ENCODE measurements around the gene ADM2.

ADM2 gene

DNA sequence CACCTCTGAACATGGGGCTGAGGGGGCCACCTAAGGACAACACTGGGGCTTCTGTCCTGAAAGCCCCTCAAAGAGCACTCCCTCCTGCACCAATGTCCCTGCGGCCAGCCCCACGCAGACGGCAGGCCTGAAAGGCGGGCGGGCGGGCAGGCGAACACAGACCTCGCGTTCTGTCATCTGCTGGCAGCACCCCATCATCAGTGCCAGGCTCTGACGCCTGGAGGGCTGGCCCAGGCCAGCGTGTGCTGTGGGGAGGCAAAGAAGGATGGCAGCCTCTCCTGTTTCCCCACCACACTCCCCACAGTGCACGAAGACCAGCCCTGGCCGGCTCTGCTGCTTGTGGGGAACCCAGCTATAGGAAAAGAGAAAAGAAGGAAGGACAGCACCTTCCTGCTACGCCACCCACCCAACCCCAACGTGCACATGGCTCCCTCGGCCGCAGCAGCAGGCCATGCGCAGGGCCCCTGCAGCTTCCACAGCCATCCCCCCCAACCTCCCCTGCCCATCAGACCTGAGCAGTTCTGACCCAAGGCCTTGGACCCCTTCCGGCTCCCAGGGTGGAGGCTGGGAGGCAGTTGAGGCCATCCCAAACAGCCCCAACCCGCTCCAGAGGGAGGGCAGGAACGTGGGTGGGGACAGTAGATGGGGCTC, 10.0 kb upstream of the ADM2 start:
- Histone ChIP-seq H3K36me3 (ENCODE audit: control insufficient read depth in 1 of 2, insufficient read depth in 2 of 2, low read depth in 1 of 2, low read length in 2 of 2) (peaks cover 11 to 44% of the 10 kb centered on the region in 2 experiments), H3K4me3 (ENCODE audit: insufficient read depth in 1 of 2, low read depth in 1 of 2, low read length in 2 of 2) (no peak overlapping the region), H2BK12ac (ENCODE audit: low read length in 2 of 2) (no peak overlapping the region), H3K4me1 (ENCODE audit: control insufficient read depth, insufficient read depth, low read depth, low read length) (peaks cover 65% of the 10 kb centered on the region), H3K27ac (ENCODE audit: low read length, poor library complexity, severe bottlenecking) (no peak overlapping the region), H3K9me3 (ENCODE audit: control insufficient read depth, low read length) (no peaks in the 10 kb centered on the region), H3K14ac (ENCODE audit: low read length in 2 of 2) (no peak overlapping the region), H4K8ac (ENCODE audit: low read length) (no peak overlapping the region), H3K27me3 (ENCODE audit: control insufficient read depth in 1 of 2, insufficient read depth in 1 of 2, low read length in 2 of 2) (no peaks in the 10 kb centered on the region), H4K91ac (ENCODE audit: low read length) (no peak overlapping the region), H2AK5ac (ENCODE audit: low read length, severe bottlenecking) (no peak overlapping the region), H2BK5ac (ENCODE audit: low read depth, low read length, poor library complexity, severe bottlenecking) (no peak overlapping the region), H2BK15ac (ENCODE audit: low read depth, poor library complexity, severe bottlenecking) (no peak overlapping the region), H2BK120ac (ENCODE audit: low read depth, low read length) (no peak overlapping the region), H2AFZ (ENCODE audit: low read depth, low read length) (no peak overlapping the region), H3K18ac (ENCODE audit: low read depth in 1 of 2, low read length in 2 of 2) (no peak overlapping the region), H3K4ac (ENCODE audit: low read depth in 1 of 2, low read length in 2 of 2) (no peak overlapping the region), H3K4me2 (ENCODE audit: low read length, poor library complexity, severe bottlenecking) (no peak overlapping the region), H3K9ac (ENCODE audit: low read length) (no peak overlapping the region), H3K79me1 (replicated peaks; ENCODE audit: low read length, poor library complexity, severe bottlenecking) (peaks cover 20% of the 10 kb centered on the region), H3K23ac (ENCODE audit: low read length in 2 of 2) (no peak overlapping the region)
- no peak for DNase-seq
- WGBS: 90% methylated on average over 19 of the region's 21 CpGs

DNA sequence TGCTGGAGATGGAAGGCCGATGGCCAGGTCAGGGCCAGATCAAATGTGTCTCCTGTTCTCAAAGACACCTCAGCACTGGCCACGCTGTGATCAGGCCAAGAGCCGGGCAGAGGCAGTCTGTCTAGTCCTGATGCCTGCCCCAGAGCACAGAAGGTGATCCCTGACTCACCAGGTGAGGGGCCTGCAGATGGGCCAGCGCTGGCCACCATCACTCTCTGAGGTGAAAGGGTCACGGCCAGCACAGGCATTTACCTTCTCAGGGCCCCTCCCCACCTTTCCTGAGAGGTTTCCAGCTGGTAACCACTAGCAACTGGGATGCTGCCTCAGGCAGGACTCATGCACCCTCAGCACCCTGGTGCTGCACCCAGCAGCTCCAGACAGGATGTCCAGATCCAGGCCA, 9.4 kb upstream of the ADM2 start:
- Histone ChIP-seq H2BK15ac (ENCODE audit: low read depth, poor library complexity, severe bottlenecking) (no peak overlapping the region), H3K27ac (ENCODE audit: low read length, poor library complexity, severe bottlenecking) (no peak overlapping the region), H3K23ac (ENCODE audit: low read length in 2 of 2) (no peak overlapping the region), H2BK120ac (ENCODE audit: low read depth, low read length) (no peak overlapping the region), H2AK5ac (ENCODE audit: low read length, severe bottlenecking) (no peak overlapping the region), H3K9ac (ENCODE audit: low read length) (no peak overlapping the region), H2BK5ac (ENCODE audit: low read depth, low read length, poor library complexity, severe bottlenecking) (no peak overlapping the region), H3K36me3 (ENCODE audit: control insufficient read depth in 1 of 2, insufficient read depth in 2 of 2, low read depth in 1 of 2, low read length in 2 of 2) (peaks cover 5 to 37% of the 10 kb centered on the region in 2 experiments), H3K4me3 (ENCODE audit: insufficient read depth in 1 of 2, low read depth in 1 of 2, low read length in 2 of 2) (no peak overlapping the region), H3K4ac (ENCODE audit: low read depth in 1 of 2, low read length in 2 of 2) (no peak overlapping the region), H3K9me3 (ENCODE audit: control insufficient read depth, low read length) (no peaks in the 10 kb centered on the region), H2BK12ac (ENCODE audit: low read length in 2 of 2) (no peak overlapping the region), H4K91ac (ENCODE audit: low read length) (no peak overlapping the region), H3K4me1 (ENCODE audit: control insufficient read depth, insufficient read depth, low read depth, low read length) (peaks cover 65% of the 10 kb centered on the region), H3K14ac (ENCODE audit: low read length in 2 of 2) (no peak overlapping the region), H3K27me3 (ENCODE audit: control insufficient read depth in 1 of 2, insufficient read depth in 1 of 2, low read length in 2 of 2) (no peaks in the 10 kb centered on the region), H3K18ac (ENCODE audit: low read depth in 1 of 2, low read length in 2 of 2) (no peak overlapping the region), H2AFZ (ENCODE audit: low read depth, low read length) (no peak overlapping the region), H4K8ac (ENCODE audit: low read length) (no peak overlapping the region), H3K4me2 (ENCODE audit: low read length, poor library complexity, severe bottlenecking) (no peak overlapping the region), H3K79me1 (replicated peaks; ENCODE audit: low read length, poor library complexity, severe bottlenecking) (peaks cover 15% of the 10 kb centered on the region)
- DNase-seq: no peak
- WGBS: 85% methylated on average over 5 of the region's 5 CpGs

GRCh38 chr22:50473088-50473487, 8.3 kb upstream of the ADM2 start:
- no peaks in the 10 kb centered on the region for H3K27me3 ChIP-seq (ENCODE audit: control insufficient read depth in 1 of 2, insufficient read depth in 1 of 2, low read length in 2 of 2)
- no peak overlapping the region for H2BK120ac ChIP-seq (ENCODE audit: low read depth, low read length)
- no peak overlapping the region for H3K18ac ChIP-seq (ENCODE audit: low read depth in 1 of 2, low read length in 2 of 2)
- H2AK5ac ChIP-seq (ENCODE audit: low read length, severe bottlenecking): no peak overlapping the region
- H3K4me1 ChIP-seq (ENCODE audit: control insufficient read depth, insufficient read depth, low read depth, low read length): peaks cover 60% of the 10 kb centered on the region
- no peaks in the 10 kb centered on the region for H3K9me3 ChIP-seq (ENCODE audit: control insufficient read depth, low read length)
- no peak overlapping the region for H2AFZ ChIP-seq (ENCODE audit: low read depth, low read length)
- H3K4ac ChIP-seq (ENCODE audit: low read depth in 1 of 2, low read length in 2 of 2): no peak overlapping the region
- WGBS: 98% methylated on average over 6 of the region's 6 CpGs
- H3K27ac ChIP-seq (ENCODE audit: low read length, poor library complexity, severe bottlenecking): no peak overlapping the region
- no peak overlapping the region for H2BK15ac ChIP-seq (ENCODE audit: low read depth, poor library complexity, severe bottlenecking)
- H3K4me3 ChIP-seq (ENCODE audit: insufficient read depth in 1 of 2, low read depth in 1 of 2, low read length in 2 of 2): peak overlapping the region in 1 of 2 experiments; percentile 85
- H2BK5ac ChIP-seq (ENCODE audit: low read depth, low read length, poor library complexity, severe bottlenecking): no peak overlapping the region
- no peak overlapping the region for H2BK12ac ChIP-seq (ENCODE audit: low read length in 2 of 2)
- H3K9ac ChIP-seq (ENCODE audit: low read length): peak overlapping the region; percentile 88
- no peak overlapping the region for H3K4me2 ChIP-seq (ENCODE audit: low read length, poor library complexity, severe bottlenecking)
- no peak overlapping the region for H4K8ac ChIP-seq (ENCODE audit: low read length)
- peaks cover 6% of the 10 kb centered on the region for H3K79me1 ChIP-seq (replicated peaks; ENCODE audit: low read length, poor library complexity, severe bottlenecking)
- no peak overlapping the region for H4K91ac ChIP-seq (ENCODE audit: low read length)
- peaks cover 0 to 26% of the 10 kb centered on the region in 2 experiments for H3K36me3 ChIP-seq (ENCODE audit: control insufficient read depth in 1 of 2, insufficient read depth in 2 of 2, low read depth in 1 of 2, low read length in 2 of 2)
- no peak for DNase-seq
- H3K14ac ChIP-seq (ENCODE audit: low read length in 2 of 2): no peak overlapping the region
- no peak overlapping the region for H3K23ac ChIP-seq (ENCODE audit: low read length in 2 of 2)

- Histone ChIP-seq H3K4me3 (ENCODE audit: insufficient read depth in 1 of 2, low read depth in 1 of 2, low read length in 2 of 2) (peak overlapping the region; percentile 85 to 91), H3K18ac (ENCODE audit: low read depth in 1 of 2, low read length in 2 of 2) (peak overlapping the region in 1 of 2 experiments; percentile 37), H4K8ac (ENCODE audit: low read length) (no peak overlapping the region), H2AFZ (ENCODE audit: low read depth, low read length) (no peak overlapping the region), H2BK12ac (ENCODE audit: low read length in 2 of 2) (no peak overlapping the region), H3K27ac (ENCODE audit: low read length, poor library complexity, severe bottlenecking) (peak overlapping the region; percentile 8), H3K4me2 (ENCODE audit: low read length, poor library complexity, severe bottlenecking) (peak overlapping the region; percentile 63), H3K23ac (ENCODE audit: low read length in 2 of 2) (no peak overlapping the region), H3K4ac (ENCODE audit: low read depth in 1 of 2, low read length in 2 of 2) (peak overlapping the region in 1 of 2 experiments; percentile 9), H3K14ac (ENCODE audit: low read length in 2 of 2) (peak overlapping the region in 1 of 2 experiments; percentile 82), H2BK120ac (ENCODE audit: low read depth, low read length) (peak overlapping the region; percentile 20), H3K27me3 (ENCODE audit: control insufficient read depth in 1 of 2, insufficient read depth in 1 of 2, low read length in 2 of 2) (peaks cover 0 to 4% of the 10 kb centered on the region in 2 experiments), H3K79me1 (replicated peaks; ENCODE audit: low read length, poor library complexity, severe bottlenecking) (no peaks in the 10 kb centered on the region), H3K9me3 (ENCODE audit: control insufficient read depth, low read length) (no peaks in the 10 kb centered on the region), H4K91ac (ENCODE audit: low read length) (no peak overlapping the region), H3K4me1 (ENCODE audit: control insufficient read depth, insufficient read depth, low read depth, low read length) (peaks cover 54% of the 10 kb centered on the region), H2AK5ac (ENCODE audit: low read length, severe bottlenecking) (no peak overlapping the region), H3K9ac (ENCODE audit: low read length) (peak overlapping the region; percentile 88), H2BK15ac (ENCODE audit: low read depth, poor library complexity, severe bottlenecking) (no peak overlapping the region), H2BK5ac (ENCODE audit: low read depth, low read length, poor library complexity, severe bottlenecking) (no peak overlapping the region), H3K36me3 (ENCODE audit: control insufficient read depth in 1 of 2, insufficient read depth in 2 of 2, low read depth in 1 of 2, low read length in 2 of 2) (peaks cover 0 to 25% of the 10 kb centered on the region in 2 experiments)
- DNase-seq: peak; percentile 71
- 14% methylated on average over 36 of the region's 62 CpGs for WGBS
Measured at GRCh38 chr22:50473855-50474671, 7.3 kb upstream of the ADM2 start.

Data from mesenchymal stem cell (in vitro differentiated cells and primary cell).